SK-N-SH (cell line): ENCODE measurements around the gene GHR. TPM values are rescaled to one million over a fixed set of nuclear protein-coding genes. Genes with fewer than 3 reads are reported as not detected.

Experiments used
- CTCF ChIA-PET: fragments of 300-600, 350-600 bp; formaldehyde crosslinking; extraction: SDS; loops from one replicate; lab custom pipeline; 2021; lab: Yijun Ruan, JAX
- POLR2A ChIA-PET: fragments of 350-600 bp; sonication (Branson Sonifier 250); formaldehyde crosslinking; extraction: SDS; loops from one replicate; lab custom pipeline; 2020; ENCODE audit warnings: antibody characterized with exemption, inconsistent platforms; lab: Yijun Ruan, JAX
- DNase-seq: peaks from one replicate; pipeline ENCODE4 v3.0.0; 2012
- H2AFZ ChIP-seq: fragments of 200-600 bp; sonication (generic); 2 replicates; pipeline ENCODE4 v1.8.1; 2016; ENCODE audit warnings: antibody characterized with exemption, mild to moderate bottlenecking, low read depth
- H3F3A ChIP-seq: fragments of 200-600 bp; sonication (generic); replicated peaks from 2 replicates; pipeline ENCODE3; 2016; ENCODE audit warnings: antibody characterized with exemption, mild to moderate bottlenecking; ENCODE audit not compliant: insufficient read depth
- H3K27ac ChIP-seq, 2 experiments: fragments of 200-500 bp in 1 of 2; fragments of 200-600 bp in 1 of 2; sonication (Bioruptor generic) in 1 of 2; sonication (generic), shearing (Covaris generic) in 1 of 2; 2 replicates each; pipeline versions ENCODE4 v1.5.1 to v1.6.1; 2014 to 2016; ENCODE audit warnings: low read depth in 2 of 2, inconsistent platforms in 1 of 2, low read length in 1 of 2, mild to moderate bottlenecking in 1 of 2, mixed read lengths in 1 of 2
- H3K27me3 ChIP-seq: fragments of 200-600 bp; sonication (generic), shearing (Covaris generic); 2 replicates; pipeline ENCODE4 v1.6.1; 2016; ENCODE audit warnings: mixed run types; ENCODE audit not compliant: insufficient read depth
- H3K36me3 ChIP-seq, 2 experiments: fragments of 200-500 bp in 1 of 2; fragments of 200-600 bp in 1 of 2; sonication (Bioruptor generic) in 1 of 2; sonication (generic) in 1 of 2; replicated peaks in 1 of 2; 2 replicates each; pipeline versions ENCODE3 to v1.5.1; 2014 to 2016; ENCODE audit warnings: low read length in 1 of 2, mild to moderate bottlenecking in 1 of 2; ENCODE audit not compliant: insufficient read depth in 2 of 2, control insufficient read depth in 1 of 2
- H3K4me1 ChIP-seq, 2 experiments: fragments of 200-500 bp in 1 of 2; fragments of 200-600 bp in 1 of 2; sonication (Bioruptor generic) in 1 of 2; sonication (generic), shearing (Covaris generic) in 1 of 2; 2 replicates each; pipeline versions ENCODE4 v1.5.1 to v1.6.1; 2014 to 2016; ENCODE audit warnings: low read depth in 1 of 2, low read length in 1 of 2, mixed run types in 1 of 2; ENCODE audit not compliant: insufficient read depth in 2 of 2, control insufficient read depth in 1 of 2
- H3K4me2 ChIP-seq: fragments of 200-600 bp; sonication (generic), shearing (Covaris generic); 2 replicates; pipeline ENCODE4 v1.6.1; 2017; ENCODE audit warnings: mixed run types
- H3K4me3 ChIP-seq, 2 experiments: fragments of 200-500 bp in 1 of 2; fragments of 200-600 bp in 1 of 2; sonication (Bioruptor generic) in 1 of 2; sonication (generic), shearing (Covaris generic) in 1 of 2; 2 replicates each; pipeline versions ENCODE4 v1.5.1 to v1.8.1; 2014 to 2016; ENCODE audit warnings: low read depth in 2 of 2, inconsistent platforms in 1 of 2, low read length in 1 of 2, mild to moderate bottlenecking in 1 of 2, mixed read lengths in 1 of 2, moderate library complexity in 1 of 2
- H3K79me2 ChIP-seq: fragments of 200-600 bp; sonication (generic); 2 replicates; pipeline ENCODE4 v1.8.1; 2017; ENCODE audit warnings: mild to moderate bottlenecking; ENCODE audit not compliant: insufficient read depth
- H3K9ac ChIP-seq: fragments of 200-600 bp; sonication (generic); 2 replicates; pipeline ENCODE4 v1.6.1; 2017; ENCODE audit warnings: mixed run types
- H3K9me2 ChIP-seq: fragments of 200-600 bp; sonication (generic); 2 replicates; pipeline ENCODE4 v1.6.1; 2017; ENCODE audit warnings: mixed run types
- H3K9me3 ChIP-seq: fragments of 200-600 bp; sonication (generic); 2 replicates; pipeline ENCODE4 v1.6.1; 2017; ENCODE audit warnings: mixed run types, mild to moderate bottlenecking, moderate library complexity
- H4K20me1 ChIP-seq: fragments of 200-600 bp; sonication (generic); 2 replicates; pipeline ENCODE4 v1.6.1; 2017; ENCODE audit warnings: mild to moderate bottlenecking, mixed run types; ENCODE audit not compliant: insufficient read depth
- ELF1 ChIP-seq: IDR thresholded peaks from 2 replicates; pipeline ENCODE4 v1.4.0; 2012
- EP300 ChIP-seq, 2 experiments: IDR thresholded peaks; 2 replicates each; pipeline versions ENCODE4 v1.4.0 to v1.6.1; 2012; ENCODE audit warnings: borderline replicate concordance in 1 of 2, low read depth in 1 of 2, low read length in 1 of 2
- EZH2phosphoT487 ChIP-seq: fragments of 200-600 bp; sonication (generic); IDR thresholded peaks from 2 replicates; pipeline ENCODE4 v1.6.1; 2017; ENCODE audit warnings: low read depth, mixed run types, mild to moderate bottlenecking, antibody characterized with exemption, moderate library complexity, borderline replicate concordance
- FOSL2 ChIP-seq: IDR thresholded peaks from 2 replicates; pipeline ENCODE4 v1.4.0; 2012; ENCODE audit warnings: low read depth, mild to moderate bottlenecking, moderate library complexity, borderline replicate concordance
- GABPA ChIP-seq: IDR thresholded peaks from 2 replicates; pipeline ENCODE4 v1.4.0; 2012; ENCODE audit warnings: low read depth, mild to moderate bottlenecking
- GATA2 ChIP-seq: sonication (generic); formaldehyde crosslinking; IDR thresholded peaks from 2 replicates; pipeline ENCODE4 v1.5.0; 2020; ENCODE audit warnings: mild to moderate bottlenecking, missing genetic modification reagents
- JUND ChIP-seq: IDR thresholded peaks from 2 replicates; pipeline ENCODE4 v1.4.0; 2012
- RCOR1 ChIP-seq: fragments of 150-350 bp; IDR thresholded peaks from 2 replicates; pipeline ENCODE4 v1.6.1; 2017; ENCODE audit warnings: antibody characterized with exemption, low read length
- TCF12 ChIP-seq: IDR thresholded peaks from 2 replicates; pipeline ENCODE4 v1.4.0; 2012
- TEAD4 ChIP-seq: IDR thresholded peaks from 2 replicates; pipeline ENCODE4 v1.4.0; 2012; ENCODE audit warnings: mild to moderate bottlenecking, borderline replicate concordance; ENCODE audit not compliant: insufficient read depth
- WGBS: methylation state at CpG from one replicate; pipeline ENCODE4 v1.1.6; 2017; ENCODE audit warnings: low lambda C conversion rate; 5-methylcytosine and 5-hydroxymethylcytosine counted together
- polyA plus RNA-seq, 3 experiments: library from polyadenylated mRNA; depleted of rRNA; stranded (reverse); fragments of >200 nt; gene quantifications; 2 replicates each; pipeline ENCODE4 v1.2.3, GENCODE V29; 2012
- TF ChIP-seq, protein P1 (sequence below): IDR thresholded peaks from 2 replicates; pipeline ENCODE4 v1.4.0; 2012; ENCODE audit warnings: low read depth, borderline replicate concordance
- TF ChIP-seq, protein P2 (sequence below): IDR thresholded peaks from 2 replicates; pipeline ENCODE4 v1.4.0; 2012; ENCODE audit warnings: low read depth, borderline replicate concordance

Gene GHR
- polyA plus RNA-seq, 1 of the 3 experiments (the other 2 are of a cell fraction): 0.03 TPM

- H3K27ac ChIP-seq: no peak overlapping the region
- H3K36me3 ChIP-seq: no peaks in the 10 kb centered on the region
- H3K27me3 ChIP-seq: peaks cover 1% of the 10 kb centered on the region; the same call in 1 of the 2 replicates
- WGBS: 0% methylated on average over 1 of the region's 1 CpG
- POLR2A ChIA-PET: no interaction called here
- no peaks in the 10 kb centered on the region for H3K9me3 ChIP-seq
- H3K79me2 ChIP-seq: no peaks in the 10 kb centered on the region
- no peaks in the 10 kb centered on the region for H4K20me1 ChIP-seq
- CTCF ChIA-PET: no interaction called here
- no peak overlapping the region for H2AFZ ChIP-seq
- TF ChIP-seq RCOR1 (no peak), EZH2phosphoT487 (no peak), GATA2 (CRISPR knock-in tag) (no peak), GABPA (no peak), TCF12 (no peak), FOSL2 (no peak)
- TF ChIP-seq, protein P1, sequence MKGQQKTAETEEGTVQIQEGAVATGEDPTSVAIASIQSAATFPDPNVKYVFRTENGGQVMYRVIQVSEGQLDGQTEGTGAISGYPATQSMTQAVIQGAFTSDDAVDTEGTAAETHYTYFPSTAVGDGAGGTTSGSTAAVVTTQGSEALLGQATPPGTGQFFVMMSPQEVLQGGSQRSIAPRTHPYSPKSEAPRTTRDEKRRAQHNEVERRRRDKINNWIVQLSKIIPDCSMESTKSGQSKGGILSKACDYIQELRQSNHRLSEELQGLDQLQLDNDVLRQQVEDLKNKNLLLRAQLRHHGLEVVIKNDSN: no peak
- no peaks in the 10 kb centered on the region; a peak in 1 of 4 replicates for H3K4me1 ChIP-seq
- H3K4me2 ChIP-seq: no peak overlapping the region
- no peak for DNase-seq
- no peak overlapping the region for H3K9ac ChIP-seq
- no peaks in the 10 kb centered on the region for H3F3A ChIP-seq
- no peak overlapping the region for H3K4me3 ChIP-seq
- no peaks in the 10 kb centered on the region for H3K9me2 ChIP-seq
Measured at GRCh38 chr5:42419294-42419693, 3.9 kb upstream of the GHR start.

DNA sequence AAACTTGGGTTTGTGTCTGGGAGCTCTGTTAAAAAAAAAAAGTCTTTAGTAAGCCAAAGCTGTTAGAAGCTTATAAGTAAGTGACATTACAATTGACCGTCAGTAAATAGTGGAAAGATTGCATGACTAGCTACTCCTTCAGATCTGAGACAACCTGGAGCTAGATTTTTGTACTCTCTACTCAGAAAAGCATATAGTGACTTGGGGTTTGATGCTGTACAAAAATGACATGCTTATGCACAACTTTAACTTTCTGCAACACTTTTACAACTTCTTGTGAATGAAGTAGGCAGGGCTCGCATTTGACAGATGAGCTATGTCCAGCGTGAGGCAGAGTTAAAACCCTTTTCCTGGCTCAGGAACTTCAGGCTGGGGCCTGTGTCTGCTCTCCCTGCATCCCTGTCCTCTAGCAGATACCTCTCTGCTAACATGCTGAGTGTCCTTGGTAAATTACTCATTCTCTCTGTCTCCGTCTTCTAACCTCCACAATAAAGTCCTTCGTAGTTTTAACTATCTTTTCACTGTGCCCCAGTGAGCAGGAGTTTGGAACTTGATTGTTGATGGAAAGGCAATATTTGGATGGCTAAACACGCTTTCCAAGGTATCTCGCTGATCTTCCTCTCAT lies 471 bp upstream of the GHR start:
- DNase-seq: no peak
- 8% methylated on average over 7 of the region's 7 CpGs for WGBS
- H3K4me1 ChIP-seq: no peaks in the 10 kb centered on the region; a peak in 1 of 4 replicates
- no peaks in the 10 kb centered on the region for H3K9me3 ChIP-seq
- TF ChIP-seq, protein P2, sequence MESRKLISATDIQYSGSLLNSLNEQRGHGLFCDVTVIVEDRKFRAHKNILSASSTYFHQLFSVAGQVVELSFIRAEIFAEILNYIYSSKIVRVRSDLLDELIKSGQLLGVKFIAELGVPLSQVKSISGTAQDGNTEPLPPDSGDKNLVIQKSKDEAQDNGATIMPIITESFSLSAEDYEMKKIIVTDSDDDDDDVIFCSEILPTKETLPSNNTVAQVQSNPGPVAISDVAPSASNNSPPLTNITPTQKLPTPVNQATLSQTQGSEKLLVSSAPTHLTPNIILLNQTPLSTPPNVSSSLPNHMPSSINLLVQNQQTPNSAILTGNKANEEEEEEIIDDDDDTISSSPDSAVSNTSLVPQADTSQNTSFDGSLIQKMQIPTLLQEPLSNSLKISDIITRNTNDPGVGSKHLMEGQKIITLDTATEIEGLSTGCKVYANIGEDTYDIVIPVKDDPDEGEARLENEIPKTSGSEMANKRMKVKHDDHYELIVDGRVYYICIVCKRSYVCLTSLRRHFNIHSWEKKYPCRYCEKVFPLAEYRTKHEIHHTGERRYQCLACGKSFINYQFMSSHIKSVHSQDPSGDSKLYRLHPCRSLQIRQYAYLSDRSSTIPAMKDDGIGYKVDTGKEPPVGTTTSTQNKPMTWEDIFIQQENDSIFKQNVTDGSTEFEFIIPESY: no peak
- TF ChIP-seq ELF1 (no peak), TEAD4 (no peak), FOSL2 (no peak), EP300 (IDR thresholded peaks at IDR 0.05; ENCODE audit: borderline replicate concordance in 1 of 2, low read depth in 1 of 2, low read length in 1 of 2) (no peak), JUND (no peak)
- H3K27ac ChIP-seq: no peak overlapping the region
- ChIA-PET CTCF (interaction anchor here (0.6 to 3.1 kb wide), 22 partner anchors 9 to 696 kb away, joined by 3 to 20 read pairs (median 4); no protein-coding TSS in a partner anchor), POLR2A (no interaction called here)
- no peaks in the 10 kb centered on the region for H4K20me1 ChIP-seq
- H3K36me3 ChIP-seq: no peaks in the 10 kb centered on the region
- peak overlapping the region; percentile 97 for H3K4me2 ChIP-seq
- peak overlapping the region; percentile 49 to 70; a peak in 3 of 4 replicates for H3K4me3 ChIP-seq
- peaks cover 12% of the 10 kb centered on the region for H3K27me3 ChIP-seq
- H3K9me2 ChIP-seq: no peaks in the 10 kb centered on the region
- H3F3A ChIP-seq: no peaks in the 10 kb centered on the region
- no peak overlapping the region for H3K9ac ChIP-seq
- H2AFZ ChIP-seq: peak overlapping the region; percentile 78
- H3K79me2 ChIP-seq: no peaks in the 10 kb centered on the region
